Endodermal cell (in vitro differentiated cells): ENCODE results near the gene MLANA. TPM values are rescaled to one million over a fixed set of nuclear protein-coding genes. Genes with fewer than 3 reads are reported as not detected.

Source experiments
- DNase-seq: peaks from one replicate; pipeline ENCODE4 v3.0.0-alpha.2; 2017
- H3K27ac ChIP-seq: 2 replicates; pipeline ENCODE4 v1.5.1; 2013; ENCODE audit warnings: mild to moderate bottlenecking, low read depth, low read length, moderate library complexity
- H3K27me3 ChIP-seq: 2 replicates; pipeline ENCODE4 v1.6.1; 2013; ENCODE audit warnings: mild to moderate bottlenecking, low read length, moderate library complexity; ENCODE audit not compliant: insufficient read depth, control insufficient read depth, poor library complexity, severe bottlenecking
- H3K36me3 ChIP-seq: 2 replicates; pipeline ENCODE4 v1.7.0; 2013; ENCODE audit warnings: mild to moderate bottlenecking, low read length, moderate library complexity; ENCODE audit not compliant: control insufficient read depth, insufficient read depth
- H3K4me1 ChIP-seq: one replicate; pipeline ENCODE4 v1.7.0; 2013; ENCODE audit warnings: low read length; ENCODE audit not compliant: control insufficient read depth, insufficient read depth
- H3K4me3 ChIP-seq: 2 replicates; pipeline ENCODE4 v1.5.1; 2013; ENCODE audit warnings: mild to moderate bottlenecking, low read length, moderate library complexity
- H3K9ac ChIP-seq: 2 replicates; pipeline ENCODE4 v1.6.1; 2013; ENCODE audit warnings: mild to moderate bottlenecking, low read length, moderate library complexity; ENCODE audit not compliant: poor library complexity, severe bottlenecking; ENCODE audit errors: extremely low read depth
- H3K9me3 ChIP-seq: 2 replicates; pipeline ENCODE4 v1.6.1; 2013; ENCODE audit warnings: mild to moderate bottlenecking, low read length, moderate library complexity; ENCODE audit not compliant: control insufficient read depth
- H3K27ac Mint-ChIP-seq: 2 replicates; pipeline ENCODE4 v1.8.0; 2020; ENCODE audit warnings: mixed read lengths
- H3K27me3 Mint-ChIP-seq: 2 replicates; pipeline ENCODE4 v1.8.0; 2021; ENCODE audit warnings: mild to moderate bottlenecking, mixed read lengths; ENCODE audit not compliant: insufficient read depth
- H3K36me3 Mint-ChIP-seq: 2 replicates; pipeline ENCODE4 v1.8.0; 2020; ENCODE audit warnings: low read depth, mixed read lengths
- H3K4me1 Mint-ChIP-seq: 2 replicates; pipeline ENCODE4 v1.8.0; 2020; ENCODE audit warnings: mixed read lengths
- H3K4me3 Mint-ChIP-seq: 2 replicates; pipeline ENCODE4 v1.8.0; 2020; ENCODE audit warnings: mild to moderate bottlenecking, moderate library complexity, mixed read lengths
- H3K9me3 Mint-ChIP-seq: 2 replicates; pipeline ENCODE4 v1.8.0; 2020; ENCODE audit warnings: mild to moderate bottlenecking, mixed read lengths
- WGBS, 2 experiments: methylation state at CpG; one replicate each; pipeline versions ENCODE4 v1.1.5 to v1.1.7; 2013; ENCODE audit warnings: missing lambda C conversion rate in 2 of 2, mixed read lengths in 1 of 2; ENCODE audit not compliant: insufficient coverage in 1 of 2, insufficient read length in 1 of 2; 5-methylcytosine and 5-hydroxymethylcytosine counted together
- total RNA-seq, 2 donors: library from RNA; stranded (reverse); fragmentation: NEBNext Ultra II Directional in 1 of 2; extraction: Animal tissue kit (Norgen Biotek cat#: 25700) in 1 of 2; gene quantifications; 2 replicates in 1 of 2; 3 replicates in 1 of 2; pipeline ENCODE4 v1.2.1, GENCODE V29; 2021
- TF ChIP-seq, protein P1 (sequence below): fragments of 200-600 bp; sonication (generic); conservative IDR thresholded peaks from 2 replicates; pipeline ENCODE4 v1.5.0; 2021; ENCODE audit warnings: antibody characterized with exemption, mild to moderate bottlenecking

MLANA gene
- total RNA-seq, 2 donors from 2014 or later, result not detected

DNA sequence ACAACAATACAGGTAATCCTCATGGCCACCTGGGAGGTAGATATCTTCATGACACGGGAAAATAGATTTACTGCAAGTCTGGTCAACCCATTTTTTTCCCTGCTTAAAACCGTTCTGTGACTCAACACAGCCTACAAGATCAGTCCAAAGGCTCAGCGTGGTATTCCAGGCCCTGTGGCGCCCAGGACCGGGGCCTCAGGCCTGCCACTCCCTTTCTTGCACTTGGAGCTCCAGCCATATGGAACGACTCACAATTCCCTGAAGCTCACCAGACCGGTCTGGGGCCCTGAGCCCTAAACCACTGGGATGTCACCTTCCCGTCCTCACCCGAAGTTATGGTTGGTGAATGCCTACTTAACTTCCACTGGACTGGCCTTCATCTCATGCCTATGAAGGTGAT is 6.5 kb upstream of the MLANA start:
- Mint-ChIP-seq H3K27me3 (peaks cover 9% of the 10 kb centered on the region), H3K9me3 (no peaks in the 10 kb centered on the region), H3K4me1 (peaks cover 3% of the 10 kb centered on the region), H3K27ac (no peak overlapping the region), H3K4me3 (no peak overlapping the region), H3K36me3 (no peaks in the 10 kb centered on the region)
- WGBS, 2 experiments, result 91 to 93% methylated on average over 8 of the region's 9 CpGs
- no peak for DNase-seq
- Histone ChIP-seq H3K36me3 (no peaks in the 10 kb centered on the region), H3K9me3 (no peaks in the 10 kb centered on the region), H3K27ac (no peak overlapping the region), H3K27me3 (no peaks in the 10 kb centered on the region), H3K4me3 (no peak overlapping the region), H3K4me1 (no peaks in the 10 kb centered on the region), H3K9ac (no peak overlapping the region)
- TF ChIP-seq, protein P1, sequence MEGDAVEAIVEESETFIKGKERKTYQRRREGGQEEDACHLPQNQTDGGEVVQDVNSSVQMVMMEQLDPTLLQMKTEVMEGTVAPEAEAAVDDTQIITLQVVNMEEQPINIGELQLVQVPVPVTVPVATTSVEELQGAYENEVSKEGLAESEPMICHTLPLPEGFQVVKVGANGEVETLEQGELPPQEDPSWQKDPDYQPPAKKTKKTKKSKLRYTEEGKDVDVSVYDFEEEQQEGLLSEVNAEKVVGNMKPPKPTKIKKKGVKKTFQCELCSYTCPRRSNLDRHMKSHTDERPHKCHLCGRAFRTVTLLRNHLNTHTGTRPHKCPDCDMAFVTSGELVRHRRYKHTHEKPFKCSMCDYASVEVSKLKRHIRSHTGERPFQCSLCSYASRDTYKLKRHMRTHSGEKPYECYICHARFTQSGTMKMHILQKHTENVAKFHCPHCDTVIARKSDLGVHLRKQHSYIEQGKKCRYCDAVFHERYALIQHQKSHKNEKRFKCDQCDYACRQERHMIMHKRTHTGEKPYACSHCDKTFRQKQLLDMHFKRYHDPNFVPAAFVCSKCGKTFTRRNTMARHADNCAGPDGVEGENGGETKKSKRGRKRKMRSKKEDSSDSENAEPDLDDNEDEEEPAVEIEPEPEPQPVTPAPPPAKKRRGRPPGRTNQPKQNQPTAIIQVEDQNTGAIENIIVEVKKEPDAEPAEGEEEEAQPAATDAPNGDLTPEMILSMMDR, result no peak

DNA sequence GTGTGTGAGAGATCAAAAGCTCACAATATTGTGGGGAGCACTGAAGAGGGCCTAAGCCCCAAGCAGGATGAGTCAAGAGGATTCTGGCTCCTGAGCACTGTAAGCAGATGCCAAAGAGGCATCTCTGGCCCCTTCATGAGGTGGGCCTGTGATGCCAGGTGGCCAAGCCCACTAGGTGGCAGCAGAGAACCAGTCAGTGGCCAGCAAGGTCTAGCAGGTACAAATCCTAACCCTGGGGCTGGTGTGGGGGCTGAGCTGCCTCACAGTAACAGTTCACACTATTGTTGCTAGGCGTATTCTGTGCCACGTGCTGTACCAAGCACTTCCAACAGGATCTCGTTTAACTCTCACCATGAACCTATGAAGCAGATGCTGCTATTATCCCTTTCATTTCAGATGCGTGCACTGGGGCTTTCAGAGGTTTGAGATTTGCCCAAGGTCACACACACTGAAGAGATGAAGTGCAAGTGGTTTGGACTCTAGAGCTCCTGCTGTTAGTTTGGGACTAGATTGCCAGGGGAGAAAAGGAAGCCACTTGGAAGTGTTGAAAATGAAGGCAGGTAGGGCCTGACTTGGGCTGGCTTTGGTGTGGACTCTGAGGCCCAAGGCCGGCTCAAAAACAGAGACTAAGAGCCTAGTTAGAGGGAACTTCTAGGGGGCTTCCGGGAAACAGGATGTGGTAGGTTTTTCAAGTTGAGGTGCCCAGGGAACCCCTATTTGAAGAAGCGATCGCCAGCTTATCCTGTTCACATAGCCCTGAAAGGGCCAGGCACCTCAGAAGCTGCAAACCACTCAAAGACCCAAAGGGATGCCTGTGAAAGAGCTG is 4.4 kb upstream of the MLANA start:
- Histone ChIP-seq H3K4me1 (no peaks in the 10 kb centered on the region), H3K4me3 (no peak overlapping the region), H3K27ac (no peak overlapping the region), H3K9ac (no peak overlapping the region), H3K9me3 (no peaks in the 10 kb centered on the region), H3K27me3 (no peaks in the 10 kb centered on the region), H3K36me3 (no peaks in the 10 kb centered on the region)
- no peaks in the 10 kb centered on the region for H3K9me3 Mint-ChIP-seq
- H3K4me1 Mint-ChIP-seq, result peaks cover 3% of the 10 kb centered on the region
- DNase-seq, result peak; percentile 97
- H3K27me3 Mint-ChIP-seq, result peaks cover 11% of the 10 kb centered on the region
- TF ChIP-seq, protein P1, result peak; percentile 96
- no peak overlapping the region for H3K27ac Mint-ChIP-seq
- H3K4me3 Mint-ChIP-seq, result no peak overlapping the region
- WGBS, 2 experiments, result 65 to 71% methylated on average over 5 to 8 of the region's 8 CpGs
- no peaks in the 10 kb centered on the region for H3K36me3 Mint-ChIP-seq

DNA sequence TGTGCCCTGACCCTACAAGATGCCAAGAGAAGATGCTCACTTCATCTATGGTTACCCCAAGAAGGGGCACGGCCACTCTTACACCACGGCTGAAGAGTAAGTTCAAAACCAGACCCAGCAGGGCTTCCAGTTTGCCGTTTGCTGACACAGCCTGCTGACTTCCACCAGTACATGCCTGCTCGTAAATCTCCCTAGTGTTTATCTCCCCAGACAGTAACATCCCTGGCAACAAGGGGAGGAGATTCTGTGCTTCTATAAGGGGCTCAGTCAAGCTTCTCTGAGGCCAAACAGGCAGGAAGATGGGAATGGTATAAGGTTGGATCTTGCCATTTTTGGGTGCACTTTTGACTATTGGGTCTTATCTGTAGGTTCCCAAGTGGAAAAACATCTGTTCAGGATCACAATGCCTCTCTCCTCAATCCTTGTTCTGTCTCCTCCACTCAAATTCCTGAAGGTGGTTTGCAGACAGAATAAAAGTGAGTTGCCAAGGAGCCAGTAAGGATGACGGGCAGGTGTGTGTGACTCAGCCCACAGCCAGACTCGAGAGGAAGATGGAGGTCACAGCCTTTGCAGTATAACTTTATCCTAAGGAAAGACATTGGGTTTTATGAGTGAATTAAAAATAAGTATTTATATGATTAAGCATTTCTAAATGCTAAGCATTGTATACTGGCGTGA is 1.9 kb downstream of the MLANA start:
- Mint-ChIP-seq H3K27me3 (peaks cover 15% of the 10 kb centered on the region), H3K9me3 (no peaks in the 10 kb centered on the region), H3K36me3 (no peaks in the 10 kb centered on the region), H3K4me1 (peaks cover 5% of the 10 kb centered on the region), H3K27ac (no peak overlapping the region), H3K4me3 (no peak overlapping the region)
- H3K27me3 ChIP-seq, result no peaks in the 10 kb centered on the region
- WGBS, 2 experiments, result 88 to 93% methylated on average over 4 to 7 of the region's 7 CpGs
- TF ChIP-seq, protein P1, result no peak
- H3K9ac ChIP-seq, result no peak overlapping the region
- DNase-seq, result no peak
- H3K36me3 ChIP-seq, result no peaks in the 10 kb centered on the region
- no peak overlapping the region for H3K4me3 ChIP-seq
- H3K9me3 ChIP-seq, result no peaks in the 10 kb centered on the region
- peaks cover 5% of the 10 kb centered on the region for H3K4me1 ChIP-seq
- no peak overlapping the region for H3K27ac ChIP-seq
